GM12891 (cell line): ENCODE results near the gene LHX8.

ENCODE experiments used
- DNase-seq: peaks from one replicate; pipeline ENCODE4 v3.0.0; 2011; ENCODE audit warnings: low spot score; ENCODE audit not compliant: insufficient read length
- FAIRE-seq: peaks from 2 replicates; lab custom pipeline; 2011; peaks lifted over from hg19 to GRCh38; lab: Jason Lieb, UNC
- PAX5 ChIP-seq: IDR thresholded peaks from 2 replicates; pipeline ENCODE4 v1.6.1; 2011; ENCODE audit warnings: low read length, moderate library complexity, mild to moderate bottlenecking; ENCODE audit not compliant: insufficient read depth, severe bottlenecking
- POLR2A ChIP-seq: IDR thresholded peaks from 2 replicates; pipeline ENCODE4 v1.6.1; 2011; ENCODE audit warnings: low read depth, low read length, control low read depth
- POLR2AphosphoS5 ChIP-seq: IDR thresholded peaks from 2 replicates; pipeline ENCODE4 v1.6.1; 2011; ENCODE audit warnings: low read depth, low read length, control low read depth
- POU2F2 ChIP-seq: IDR thresholded peaks from 2 replicates; pipeline ENCODE4 v1.6.1; 2011; ENCODE audit warnings: low read depth, mild to moderate bottlenecking, control low read depth, low read length, moderate library complexity
- SPI1 ChIP-seq: IDR thresholded peaks from 2 replicates; pipeline ENCODE4 v1.6.1; 2011; ENCODE audit warnings: low read depth, low read length, control low read depth
- TAF1 ChIP-seq: IDR thresholded peaks from 2 replicates; pipeline ENCODE4 v1.6.1; 2011; ENCODE audit warnings: low read depth, low read length, control low read depth

LHX8 gene

DNA sequence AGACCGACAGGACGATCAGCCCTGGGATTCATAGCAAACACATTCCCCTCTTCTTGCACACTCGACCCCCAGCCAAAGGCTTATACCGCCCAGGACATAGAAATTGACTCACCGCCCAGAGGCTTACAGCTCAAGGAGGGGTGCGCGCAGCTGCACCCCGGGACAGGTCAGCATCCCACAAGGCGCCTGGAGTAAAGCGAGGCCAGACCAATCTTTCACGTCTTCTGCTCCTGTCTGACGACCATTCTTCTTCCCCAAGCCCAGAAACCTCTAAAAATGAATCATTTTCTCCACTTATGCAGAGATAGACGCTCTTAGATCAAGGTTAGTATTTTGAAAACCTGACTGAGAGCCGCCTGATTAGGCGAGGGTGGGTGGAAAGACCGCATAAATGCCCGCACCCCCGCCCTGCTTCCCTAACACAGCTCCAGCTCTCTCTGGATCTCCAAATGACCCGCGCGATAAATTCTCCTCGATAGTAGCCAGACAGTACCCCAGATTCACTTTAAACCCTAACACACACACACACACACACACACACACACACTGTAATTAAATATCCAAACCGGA, 1.9 kb upstream of the LHX8 start:
- DNase-seq: no peak
- TF ChIP-seq POLR2A (no peak), SPI1 (no peak), POU2F2 (no peak), POLR2AphosphoS5 (no peak), TAF1 (no peak), PAX5 (no peak)
- FAIRE-seq: no peak

GRCh38 chr1:75132812-75133619, 1.2 kb upstream of the LHX8 start:
- FAIRE-seq (no peak), DNase-seq (no peak)
- TF ChIP-seq POLR2AphosphoS5 (no peak), SPI1 (no peak), POLR2A (no peak), POU2F2 (no peak), TAF1 (no peak), PAX5 (no peak)

GRCh38 chr1:75134647-75135572, 722 bp downstream of the LHX8 start:
- no peak for TF ChIP-seq POU2F2
- no peak for TF ChIP-seq TAF1
- TF ChIP-seq SPI1: no peak
- no peak for TF ChIP-seq POLR2A
- DNase-seq (no peak), FAIRE-seq (no peak)

- TF ChIP-seq POLR2AphosphoS5 (no peak), POU2F2 (no peak), TAF1 (no peak), PAX5 (no peak), POLR2A (no peak), SPI1 (no peak)
- DNase-seq (no peak), FAIRE-seq (no peak)
Observed at GRCh38 chr1:75135573-75136194, 1.5 kb downstream of the LHX8 start.

DNA sequence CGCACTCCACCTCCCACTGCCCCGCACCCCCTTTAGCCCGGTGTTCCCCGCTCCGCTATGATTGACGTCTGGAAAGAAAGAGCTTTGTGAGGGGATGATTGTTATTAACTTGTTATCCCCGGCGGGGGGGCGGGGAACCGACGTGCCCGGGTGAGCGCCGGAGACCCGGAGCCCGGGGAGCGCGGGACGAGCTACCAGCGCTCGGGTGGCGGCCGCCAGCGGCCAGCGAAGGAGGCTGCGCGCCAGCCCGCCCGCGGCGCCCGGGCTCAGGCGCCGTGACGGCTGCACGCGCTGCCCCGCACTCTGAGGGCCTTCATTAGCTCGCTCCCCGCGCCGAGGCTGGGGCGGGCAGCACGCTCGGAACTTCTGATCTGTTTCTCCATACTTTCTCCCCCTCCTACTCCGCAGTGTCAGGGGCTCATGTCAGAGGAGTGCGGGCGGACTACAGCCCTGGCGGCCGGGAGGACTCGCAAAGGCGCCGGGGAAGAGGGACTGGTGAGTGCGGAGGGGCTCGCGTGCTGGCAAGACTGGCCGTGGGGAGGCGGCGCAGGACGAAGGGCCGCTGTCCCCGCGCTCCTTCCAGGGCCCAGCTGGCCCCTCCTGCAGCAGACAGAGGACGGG, 2.1 kb downstream of the LHX8 start:
- FAIRE-seq: no peak
- DNase-seq: no peak
- no peak for TF ChIP-seq POLR2A
- no peak for TF ChIP-seq PAX5
- TF ChIP-seq POU2F2: no peak
- TF ChIP-seq POLR2AphosphoS5: no peak
- TF ChIP-seq TAF1: no peak
- TF ChIP-seq SPI1: no peak

GRCh38 chr1:75136921-75137641, 2.9 kb downstream of the LHX8 start:
- DNase-seq (no peak), FAIRE-seq (no peak)
- no peak for TF ChIP-seq TAF1
- no peak for TF ChIP-seq PAX5
- TF ChIP-seq POLR2AphosphoS5: no peak
- TF ChIP-seq SPI1: no peak
- TF ChIP-seq POU2F2: no peak
- TF ChIP-seq POLR2A: no peak

GRCh38 chr1:75152092-75152491, 17.9 kb downstream of the LHX8 start:
- TF ChIP-seq POLR2AphosphoS5 (no peak), TAF1 (no peak), POLR2A (no peak), POU2F2 (no peak), SPI1 (no peak), PAX5 (no peak)
- FAIRE-seq (no peak), DNase-seq (no peak)

DNA sequence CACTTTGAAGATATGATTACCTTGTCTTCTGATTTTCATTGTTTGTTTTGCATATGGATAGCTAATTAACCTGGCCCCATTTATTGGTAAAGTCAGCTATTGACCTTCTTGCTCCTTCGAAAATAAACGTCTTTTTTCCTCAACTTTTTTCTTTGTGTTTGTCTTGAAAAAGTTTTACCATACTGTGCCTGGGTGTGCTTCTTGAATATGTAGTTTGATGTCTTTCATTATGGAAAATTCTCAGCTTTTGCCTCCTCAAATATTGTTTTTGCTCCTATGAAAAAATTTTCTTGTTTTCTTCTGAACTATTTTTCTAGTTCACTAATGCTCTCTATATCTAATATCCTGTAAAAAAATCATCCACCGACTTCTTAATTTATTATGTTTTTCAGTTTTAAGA, 25.0 kb downstream of the LHX8 start:
- TF ChIP-seq PAX5 (no peak), TAF1 (no peak), POLR2AphosphoS5 (no peak), POU2F2 (no peak), POLR2A (no peak), SPI1 (no peak)
- FAIRE-seq (no peak), DNase-seq (no peak)
